Stomach (tissue), 9 donors: Measurements from ENCODE around the gene B3GNT8. TPM values are rescaled to one million over a fixed set of nuclear protein-coding genes. Genes with fewer than 3 reads are reported as not detected.

Experiments
- DNase-seq, 2 donors: peaks; one replicate each; pipeline versions ENCODE4 v3.0.0 to v3.0.0-alpha.2; 2013 to 2019
- H3K27ac ChIP-seq, 5 donors: fragments of 200-600 bp in 4 of 5; sonication (generic) in 4 of 5; one replicate each; pipeline ENCODE4 v1.5.1; 2013 to 2019; ENCODE audit warnings: mild to moderate bottlenecking in 1 of 5, moderate library complexity in 1 of 5
- H3K27me3 ChIP-seq, 3 donors: fragments of 200-600 bp; sonication (generic); one replicate each; pipeline ENCODE4 v1.5.1; 2017 to 2019; ENCODE audit warnings: mixed run types in 1 of 3
- H3K36me3 ChIP-seq, 4 donors: fragments of 200-600 bp; sonication (generic); 1 replicate in 3 of 4; 2 replicates in 1 of 4; pipeline ENCODE4 v1.5.1; 2016 to 2019
- H3K4me1 ChIP-seq, 4 donors: fragments of 200-600 bp; sonication (generic); one replicate each; pipeline ENCODE4 v1.5.1; 2016 to 2019
- H3K4me3 ChIP-seq, 4 donors: fragments of 200-600 bp; sonication (generic) in 3 of 4; one replicate each; pipeline ENCODE4 v1.5.1; 2016 to 2019; ENCODE audit warnings: mild to moderate bottlenecking in 1 of 4
- H3K9me3 ChIP-seq, 4 donors: fragments of 200-600 bp; sonication (generic); one replicate each; pipeline ENCODE4 v1.5.1; 2016 to 2019
- EP300 ChIP-seq: sonication (generic); formaldehyde crosslinking; IDR thresholded peaks from one replicate; pipeline ENCODE4 v1.6.1; 2017; ENCODE audit warnings: antibody characterized with exemption
- POLR2A ChIP-seq, 4 donors: fragments of 450-650 bp; IDR thresholded peaks; one replicate each; pipeline ENCODE4 v1.6.1; 2016; ENCODE audit warnings: antibody characterized with exemption in 4 of 4, control low read depth in 2 of 4, mild to moderate bottlenecking in 1 of 4, moderate library complexity in 1 of 4
- POLR2AphosphoS5 ChIP-seq, 3 donors: sonication (generic); formaldehyde crosslinking; IDR thresholded peaks; one replicate each; pipeline ENCODE4 v1.6.1; 2016; ENCODE audit warnings: antibody characterized with exemption in 3 of 3
- WGBS, 5 donors: extraction: QIAGEN DNeasy Blood & Tissue Kit in 3 of 5; methylation state at CpG; one replicate each; pipeline versions ENCODE4 v1.1.5 to v1.1.7; 2013 to 2018; 5-methylcytosine and 5-hydroxymethylcytosine counted together
- intact Hi-C: fragments of 100-400 bp; cut with DNase I; formaldehyde crosslinking; loops from one replicate; pipeline ENCODE4 v1.15.1; 2023; ENCODE audit warnings: low total_unique reads
- polyA plus RNA-seq, 3 donors: library from polyadenylated mRNA; stranded (reverse); fragments of 200-250 nt; gene quantifications; one replicate each; pipeline ENCODE4 v1.2.3, GENCODE V29; 2013
- total RNA-seq, 5 donors: library from RNA; depleted of rRNA; stranded (reverse); fragments of >200 nt; gene quantifications; one replicate each; pipeline versions ENCODE4 v1.1.0 to v1.2.3, GENCODE V29; 2014 to 2016
- TF ChIP-seq, protein P1 (sequence below), 7 experiments: fragments of 450-650 bp in 4 of 7; fragments of 200-600 bp in 3 of 7; sonication (generic) in 3 of 7; IDR thresholded peaks; one replicate each; pipeline ENCODE4 v1.5.1; 2016 to 2019; ENCODE audit warnings: antibody characterized with exemption in 7 of 7, control low read depth in 2 of 7, mild to moderate bottlenecking in 1 of 7
- donor health status: healthy with polysubstance abuse.
- donor health status: Bipolar disorder and iron deficiency.
- donor health status: healthy.

The B3GNT8 gene
- total and polyA plus RNA-seq, 8 donors = 0.92 to 158 (median 5.4) TPM; not detected in 2

DNA sequence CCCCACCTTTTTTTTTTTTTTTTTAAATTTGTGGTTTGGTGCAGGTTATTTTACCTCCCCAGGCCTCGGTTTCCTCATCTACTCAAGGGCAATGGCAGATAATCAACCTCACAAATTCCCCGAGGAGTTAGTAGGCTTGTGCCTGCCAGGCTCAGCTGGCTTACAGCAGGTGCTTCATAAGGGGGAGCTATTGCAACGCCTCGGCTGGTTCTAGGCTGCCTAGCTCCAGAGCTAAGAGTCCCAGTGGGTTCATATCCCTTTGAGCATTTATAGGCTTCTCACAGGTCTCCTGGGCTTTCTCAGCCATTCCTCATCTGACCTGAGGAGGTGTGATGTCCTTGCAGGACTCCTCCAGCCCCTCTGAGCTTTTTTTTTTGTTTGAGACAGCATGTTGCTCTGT, 18.9 kb downstream of the B3GNT8 start:
- Histone ChIP-seq H3K4me3 (no peak overlapping the region), H3K27me3 (no peaks in the 10 kb centered on the region), H3K4me1 (peaks cover 12 to 81% (median 32%) of the 10 kb centered on the region in 4 donors), H3K36me3 (peaks cover 14 to 42% (median 35%) of the 10 kb centered on the region in 4 donors), H3K27ac (peak overlapping the region; percentile 67 to 80 (median 72)), H3K9me3 (no peaks in the 10 kb centered on the region)
- intact Hi-C loops = no loop called here
- WGBS, 5 donors = 64 to 84% (median 69%) methylated on average over 4 of the region's 4 CpGs
- DNase-seq = no peak
- TF ChIP-seq POLR2AphosphoS5 (IDR thresholded peaks at IDR 0.05) (no peak), EP300 (no peak), POLR2A (IDR thresholded peaks at IDR 0.05) (no peak)
- TF ChIP-seq, protein P1, sequence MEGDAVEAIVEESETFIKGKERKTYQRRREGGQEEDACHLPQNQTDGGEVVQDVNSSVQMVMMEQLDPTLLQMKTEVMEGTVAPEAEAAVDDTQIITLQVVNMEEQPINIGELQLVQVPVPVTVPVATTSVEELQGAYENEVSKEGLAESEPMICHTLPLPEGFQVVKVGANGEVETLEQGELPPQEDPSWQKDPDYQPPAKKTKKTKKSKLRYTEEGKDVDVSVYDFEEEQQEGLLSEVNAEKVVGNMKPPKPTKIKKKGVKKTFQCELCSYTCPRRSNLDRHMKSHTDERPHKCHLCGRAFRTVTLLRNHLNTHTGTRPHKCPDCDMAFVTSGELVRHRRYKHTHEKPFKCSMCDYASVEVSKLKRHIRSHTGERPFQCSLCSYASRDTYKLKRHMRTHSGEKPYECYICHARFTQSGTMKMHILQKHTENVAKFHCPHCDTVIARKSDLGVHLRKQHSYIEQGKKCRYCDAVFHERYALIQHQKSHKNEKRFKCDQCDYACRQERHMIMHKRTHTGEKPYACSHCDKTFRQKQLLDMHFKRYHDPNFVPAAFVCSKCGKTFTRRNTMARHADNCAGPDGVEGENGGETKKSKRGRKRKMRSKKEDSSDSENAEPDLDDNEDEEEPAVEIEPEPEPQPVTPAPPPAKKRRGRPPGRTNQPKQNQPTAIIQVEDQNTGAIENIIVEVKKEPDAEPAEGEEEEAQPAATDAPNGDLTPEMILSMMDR (IDR thresholded peaks at IDR 0.05) = no peak

DNA sequence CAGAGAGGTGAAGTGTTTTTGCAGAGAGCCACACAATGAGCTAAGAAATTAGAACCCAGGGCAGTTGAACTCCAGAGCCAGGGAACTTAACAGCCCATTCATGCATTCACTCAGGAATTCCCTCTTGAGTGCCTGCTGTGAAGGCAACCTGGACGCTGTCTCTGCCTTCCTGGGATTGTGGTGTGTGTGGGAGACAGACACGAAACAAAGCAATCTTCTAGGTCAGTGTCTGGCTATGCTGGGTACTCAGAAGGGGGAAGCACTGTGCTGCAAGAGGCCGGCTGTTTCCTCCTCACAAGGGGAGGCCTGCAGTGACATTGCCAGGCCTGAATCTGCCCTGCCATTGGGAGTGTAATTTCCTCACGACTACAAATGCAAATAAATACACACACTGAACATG, 19.9 kb downstream of the B3GNT8 start:
- Histone ChIP-seq H3K27me3 (no peaks in the 10 kb centered on the region), H3K27ac (peak overlapping the region in 4 of 5 donors; percentile 2 to 72 (median 37)), H3K9me3 (no peaks in the 10 kb centered on the region), H3K4me3 (no peak overlapping the region), H3K4me1 (peaks cover 12 to 86% (median 36%) of the 10 kb centered on the region in 4 donors), H3K36me3 (peaks cover 8 to 43% (median 34%) of the 10 kb centered on the region in 4 donors)
- intact Hi-C loops = no loop called here
- TF ChIP-seq EP300 (no peak), POLR2A (IDR thresholded peaks at IDR 0.05) (no peak), POLR2AphosphoS5 (IDR thresholded peaks at IDR 0.05) (no peak)
- TF ChIP-seq, protein P1 (IDR thresholded peaks at IDR 0.05) = no peak
- DNase-seq = no peak
- 47 to 73% (median 59%) methylated on average over 4 of the region's 4 CpGs for WGBS, 5 donors

- intact Hi-C loops = no loop called here
- WGBS, 5 donors = 81 to 87% (median 85%) methylated on average over 5 to 6 of the region's 6 CpGs
Measured at GRCh38 chr19:41405776-41406175, 21.4 kb downstream of the B3GNT8 start.

DNA sequence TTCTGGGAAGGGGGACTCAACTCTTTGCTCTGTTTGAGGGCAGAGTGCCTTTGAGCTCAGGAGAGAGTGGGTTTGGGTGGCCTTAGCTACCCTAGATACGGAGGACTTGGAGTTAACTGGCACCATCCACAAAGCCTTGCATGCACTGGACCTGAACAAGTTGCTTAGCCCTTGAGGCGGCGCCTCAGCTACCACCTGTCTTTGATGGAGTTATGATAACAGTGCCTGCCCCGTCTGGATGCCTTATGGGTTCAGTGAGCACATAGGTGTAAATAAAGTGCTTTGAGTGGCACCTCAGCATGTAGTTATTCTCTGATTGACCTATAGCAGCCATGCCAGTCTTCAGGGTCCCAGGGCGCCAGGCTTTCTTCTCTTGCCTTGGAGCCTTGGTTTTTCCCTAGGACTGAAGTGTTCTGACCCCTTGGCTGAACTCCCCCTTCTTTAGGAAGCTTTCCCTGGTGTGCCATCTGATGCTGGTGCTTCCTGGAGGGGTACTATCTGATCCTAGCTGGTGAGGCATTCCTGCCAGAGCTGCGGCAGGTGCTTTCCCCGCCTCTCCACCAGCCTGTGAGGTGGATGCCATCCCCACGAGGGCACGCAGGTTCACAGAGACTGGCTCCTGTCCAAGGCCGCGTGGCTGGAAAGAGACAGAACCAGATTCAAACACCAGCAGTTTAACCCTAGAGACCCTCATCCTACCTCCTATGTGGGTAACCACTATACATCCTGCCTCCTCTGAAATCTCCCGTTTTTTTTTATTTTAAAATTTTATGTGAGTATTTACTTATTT, 23.8 kb downstream of the B3GNT8 start:
- Histone ChIP-seq H3K4me3 (no peak overlapping the region), H3K27me3 (no peaks in the 10 kb centered on the region), H3K36me3 (peaks cover 0 to 38% (median 19%) of the 10 kb centered on the region in 4 donors), H3K27ac (no peak overlapping the region), H3K4me1 (peaks cover 7 to 68% (median 24%) of the 10 kb centered on the region in 4 donors), H3K9me3 (no peaks in the 10 kb centered on the region)
- no peak for TF ChIP-seq POLR2A (IDR thresholded peaks at IDR 0.05)
- TF ChIP-seq, protein P1 (IDR thresholded peaks at IDR 0.05) = no peak
- no peak for TF ChIP-seq EP300
- TF ChIP-seq POLR2AphosphoS5 (IDR thresholded peaks at IDR 0.05) = no peak
- DNase-seq = no peak
- intact Hi-C loops = no loop called here
- 41 to 60% (median 49%) methylated on average over 11 to 12 of the region's 12 CpGs for WGBS, 5 donors

More at GRCh38 chr19:41405776-41406175, 21.4 kb downstream of the B3GNT8 start:
- H3K4me1 ChIP-seq = peaks cover 12 to 73% (median 33%) of the 10 kb centered on the region in 4 donors
- no peak overlapping the region for H3K4me3 ChIP-seq
- H3K27ac ChIP-seq = no peak overlapping the region
- peaks cover 2 to 44% (median 25%) of the 10 kb centered on the region in 4 donors for H3K36me3 ChIP-seq
- TF ChIP-seq, protein P1 (IDR thresholded peaks at IDR 0.05) = no peak
- no peak for TF ChIP-seq POLR2A (IDR thresholded peaks at IDR 0.05)
- TF ChIP-seq POLR2AphosphoS5 (IDR thresholded peaks at IDR 0.05) = no peak
- no peak for TF ChIP-seq EP300
- no peak for DNase-seq
- H3K27me3 ChIP-seq = no peaks in the 10 kb centered on the region
- no peaks in the 10 kb centered on the region for H3K9me3 ChIP-seq
